Thoracic aorta (tissue), 2 donors: ENCODE measurements around the gene PPAT. TPM values are rescaled to one million over a fixed set of nuclear protein-coding genes. Genes with fewer than 3 reads are reported as not detected.
"Not testable (repeated sequence)": the region's sequence is repeated elsewhere in the genome, so short reads cannot be mapped to it uniquely, and the experiment has no call there.

Experiments
- ATAC-seq: fragments of 150-250 bp; one replicate; pipeline ENCODE4 v1.8.0; 2017; ENCODE audit warnings: low read depth; ENCODE audit not compliant: insufficient number of reproducible peaks, low FRiP score
- DNase-seq: peaks from one replicate; pipeline ENCODE4 v3.0.0-alpha.2; 2020; ENCODE audit warnings: low spot score
- H3K27ac ChIP-seq, 2 donors: fragments of 200-600 bp; sonication (generic); 1 replicate in 1 of 2; 2 replicates in 1 of 2; pipeline ENCODE4 v1.5.1; 2016; ENCODE audit warnings: mild to moderate bottlenecking in 2 of 2, moderate library complexity in 2 of 2
- H3K27me3 ChIP-seq: fragments of 200-600 bp; sonication (generic); replicated peaks from 2 replicates; pipeline ENCODE4 v1.6.0; 2016; ENCODE audit warnings: mild to moderate bottlenecking; ENCODE audit not compliant: insufficient read depth
- H3K36me3 ChIP-seq: fragments of 200-600 bp; sonication (generic); one replicate; pipeline ENCODE4 v1.5.1; 2016
- H3K4me1 ChIP-seq, 2 donors: fragments of 200-600 bp; sonication (generic); 1 replicate in 1 of 2; 2 replicates in 1 of 2; pipeline versions ENCODE4 v1.5.1 to v1.6.0; 2016; ENCODE audit warnings: low read depth in 2 of 2, mild to moderate bottlenecking in 1 of 2; ENCODE audit not compliant: control insufficient read depth in 1 of 2
- H3K4me3 ChIP-seq: fragments of 200-600 bp; sonication (generic); 2 replicates; pipeline ENCODE4 v1.5.1; 2016; ENCODE audit warnings: mild to moderate bottlenecking
- H3K9me3 ChIP-seq: fragments of 200-600 bp; sonication (generic); 2 replicates; pipeline ENCODE4 v1.5.1; 2016
- total RNA-seq, 2 donors: library from RNA; depleted of rRNA; stranded (reverse); fragments of >200 nt; gene quantifications; one replicate each; pipeline versions ENCODE4 v1.1.0 to v1.2.3, GENCODE V29; 2016
- TF ChIP-seq, protein P1 (sequence below): fragments of 200-600 bp; sonication (generic); IDR thresholded peaks from one replicate; pipeline ENCODE4 v1.5.1; 2019; ENCODE audit warnings: antibody characterized with exemption

The PPAT gene
- total RNA-seq, 2 donors from 2014 or later: 5.1 to 10.0 TPM

GRCh38 chr4:56450342-56450741, 14.9 kb upstream of the PPAT start:
- TF ChIP-seq, protein P1, sequence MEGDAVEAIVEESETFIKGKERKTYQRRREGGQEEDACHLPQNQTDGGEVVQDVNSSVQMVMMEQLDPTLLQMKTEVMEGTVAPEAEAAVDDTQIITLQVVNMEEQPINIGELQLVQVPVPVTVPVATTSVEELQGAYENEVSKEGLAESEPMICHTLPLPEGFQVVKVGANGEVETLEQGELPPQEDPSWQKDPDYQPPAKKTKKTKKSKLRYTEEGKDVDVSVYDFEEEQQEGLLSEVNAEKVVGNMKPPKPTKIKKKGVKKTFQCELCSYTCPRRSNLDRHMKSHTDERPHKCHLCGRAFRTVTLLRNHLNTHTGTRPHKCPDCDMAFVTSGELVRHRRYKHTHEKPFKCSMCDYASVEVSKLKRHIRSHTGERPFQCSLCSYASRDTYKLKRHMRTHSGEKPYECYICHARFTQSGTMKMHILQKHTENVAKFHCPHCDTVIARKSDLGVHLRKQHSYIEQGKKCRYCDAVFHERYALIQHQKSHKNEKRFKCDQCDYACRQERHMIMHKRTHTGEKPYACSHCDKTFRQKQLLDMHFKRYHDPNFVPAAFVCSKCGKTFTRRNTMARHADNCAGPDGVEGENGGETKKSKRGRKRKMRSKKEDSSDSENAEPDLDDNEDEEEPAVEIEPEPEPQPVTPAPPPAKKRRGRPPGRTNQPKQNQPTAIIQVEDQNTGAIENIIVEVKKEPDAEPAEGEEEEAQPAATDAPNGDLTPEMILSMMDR: no peak
- Histone ChIP-seq H3K36me3 (peaks cover 14% of the 10 kb centered on the region), H3K9me3 (no peaks in the 10 kb centered on the region), H3K27me3 (no peaks in the 10 kb centered on the region), H3K27ac (no peak overlapping the region), H3K4me3 (no peak overlapping the region), H3K4me1 (no peaks in the 10 kb centered on the region)
- ATAC-seq (no peak), DNase-seq (no peak)

GRCh38 chr4:56449475-56449874, 14.1 kb upstream of the PPAT start:
- ATAC-seq, H3K27ac ChIP-seq, H3K4me3 ChIP-seq, H3K27me3 ChIP-seq, DNase-seq, H3K4me1 ChIP-seq, H3K9me3 ChIP-seq: not testable (repeated sequence)
- peaks cover 14% of the 10 kb centered on the region for H3K36me3 ChIP-seq

- DNase-seq: no peak
- Histone ChIP-seq H3K36me3 (peaks cover 14% of the 10 kb centered on the region), H3K4me1 (no peaks in the 10 kb centered on the region), H3K27ac (no peak overlapping the region), H3K4me3 (no peak overlapping the region), H3K27me3 (no peaks in the 10 kb centered on the region), H3K9me3 (no peaks in the 10 kb centered on the region)
- no peak for ATAC-seq
- TF ChIP-seq, protein P1: no peak
These were observed 12.9 kb upstream of the PPAT start for GRCh38 chr4:56448301-56448700.

- DNase-seq (no peak), ATAC-seq (no peak)
- Histone ChIP-seq H3K27ac (no peak overlapping the region), H3K4me3 (no peak overlapping the region), H3K4me1 (no peaks in the 10 kb centered on the region), H3K9me3 (no peaks in the 10 kb centered on the region), H3K36me3 (peaks cover 5% of the 10 kb centered on the region), H3K27me3 (no peaks in the 10 kb centered on the region)
- TF ChIP-seq, protein P1: no peak
These were observed 10.3 kb upstream of the PPAT start for GRCh38 chr4:56445699-56446098.

- Histone ChIP-seq H3K36me3 (peaks cover 5% of the 10 kb centered on the region), H3K9me3 (no peaks in the 10 kb centered on the region)
These were observed 9.3 kb upstream of the PPAT start for GRCh38 chr4:56444719-56445118.

DNA sequence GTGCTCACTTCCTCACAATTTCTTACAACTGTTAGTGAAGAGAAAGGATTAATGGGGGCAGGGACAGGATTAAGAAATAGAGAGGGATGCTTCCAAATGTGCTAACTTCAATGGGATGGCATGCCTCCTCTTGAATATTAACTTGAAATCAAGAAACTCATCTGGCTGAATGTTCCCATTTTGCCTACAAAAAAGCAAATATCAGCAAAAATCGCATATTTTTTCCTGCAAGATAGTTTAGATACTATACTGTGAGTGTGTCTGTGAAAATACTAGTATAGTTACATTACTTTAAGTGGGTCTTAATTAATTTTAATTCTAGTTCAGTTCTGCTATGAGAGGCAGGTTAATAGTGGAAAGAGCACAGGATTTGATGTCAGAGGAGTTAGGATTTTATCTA, 5.6 kb upstream of the PPAT start:
- H3K4me1 ChIP-seq: peaks cover 0 to 9% of the 10 kb centered on the region in 2 donors
- TF ChIP-seq, protein P1: no peak
- H3K27ac ChIP-seq: no peak overlapping the region
- no peaks in the 10 kb centered on the region for H3K9me3 ChIP-seq
- H3K27me3 ChIP-seq: no peaks in the 10 kb centered on the region
- no peak for ATAC-seq
- no peaks in the 10 kb centered on the region for H3K36me3 ChIP-seq
- H3K4me3 ChIP-seq: no peak overlapping the region
- DNase-seq: no peak

More at GRCh38 chr4:56444719-56445118, 9.3 kb upstream of the PPAT start:
- no peaks in the 10 kb centered on the region for H3K4me1 ChIP-seq
- DNase-seq (no peak), ATAC-seq (no peak)
- no peaks in the 10 kb centered on the region for H3K27me3 ChIP-seq
- TF ChIP-seq, protein P1: no peak
- no peak overlapping the region for H3K4me3 ChIP-seq
- H3K27ac ChIP-seq: no peak overlapping the region
